NB4 (cell line): Measurements from ENCODE around the gene AACS.
"Not testable (repeated sequence)": the region's sequence is repeated elsewhere in the genome, so short reads cannot be mapped to it uniquely, and the experiment has no call there.

Experiments
- DNase-seq: peaks from one replicate; pipeline ENCODE4 v3.0.0; 2010; ENCODE audit warnings: low read depth
- H3K4me3 ChIP-seq: one replicate; pipeline ENCODE4 v1.5.1; 2011; ENCODE audit warnings: mild to moderate bottlenecking, low read depth, low read length, moderate library complexity
- MYC ChIP-seq: IDR thresholded peaks from 2 replicates; pipeline ENCODE4 v1.6.1; 2011; ENCODE audit warnings: low read depth, low read length
- POLR2A ChIP-seq: IDR thresholded peaks from 2 replicates; pipeline ENCODE4 v1.6.1; 2011; ENCODE audit warnings: mild to moderate bottlenecking; ENCODE audit not compliant: insufficient read length; ENCODE audit errors: extremely low read depth
- TF ChIP-seq, protein P1 (sequence below): IDR thresholded peaks from 2 replicates; pipeline ENCODE4 v1.6.1; 2011; ENCODE audit warnings: low read depth, low read length
- TF ChIP-seq, protein P2 (sequence below): IDR thresholded peaks from one replicate; pipeline ENCODE4 v1.5.1; 2012; ENCODE audit warnings: low read depth, low read length

AACS gene

DNA sequence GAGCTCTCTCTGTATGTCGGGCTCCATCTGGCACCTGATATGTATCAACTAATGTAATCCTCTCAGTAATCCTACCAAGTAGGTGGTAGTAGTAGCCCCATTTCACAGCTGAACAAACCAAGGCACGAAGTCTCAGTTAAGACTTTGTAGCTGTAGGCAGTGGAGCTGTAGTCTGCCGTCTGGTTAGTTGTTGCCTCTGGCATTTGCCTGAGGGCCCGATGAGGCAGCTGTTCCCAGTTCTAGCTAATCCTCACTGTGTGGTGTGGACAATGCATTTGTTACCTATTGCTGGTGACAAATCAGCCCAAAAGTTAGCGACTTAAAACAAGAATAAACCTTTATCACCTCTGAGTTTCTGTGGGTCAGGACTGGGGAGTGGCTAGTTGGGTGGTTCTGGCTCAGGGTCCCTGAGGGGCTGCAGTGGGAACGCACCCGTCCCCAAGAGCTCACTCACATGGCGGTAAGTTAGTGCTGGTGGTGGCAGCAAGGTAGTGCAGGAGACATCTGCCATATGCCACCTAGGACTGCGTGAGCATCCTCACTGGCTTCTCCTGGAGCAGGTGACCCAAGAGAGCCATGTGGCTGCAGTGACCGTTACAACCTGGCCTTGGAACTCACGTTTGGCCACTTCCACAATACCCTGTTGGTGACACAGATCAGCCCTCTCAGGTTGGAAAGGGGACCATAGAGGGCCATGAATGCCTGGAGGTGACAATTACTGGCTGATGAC is 5.6 kb downstream of the AACS start:
- DNase-seq: no peak
- no peak overlapping the region for H3K4me3 ChIP-seq
- no peak for TF ChIP-seq MYC
- TF ChIP-seq, protein P1, sequence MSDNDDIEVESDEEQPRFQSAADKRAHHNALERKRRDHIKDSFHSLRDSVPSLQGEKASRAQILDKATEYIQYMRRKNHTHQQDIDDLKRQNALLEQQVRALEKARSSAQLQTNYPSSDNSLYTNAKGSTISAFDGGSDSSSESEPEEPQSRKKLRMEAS: no peak

DNA sequence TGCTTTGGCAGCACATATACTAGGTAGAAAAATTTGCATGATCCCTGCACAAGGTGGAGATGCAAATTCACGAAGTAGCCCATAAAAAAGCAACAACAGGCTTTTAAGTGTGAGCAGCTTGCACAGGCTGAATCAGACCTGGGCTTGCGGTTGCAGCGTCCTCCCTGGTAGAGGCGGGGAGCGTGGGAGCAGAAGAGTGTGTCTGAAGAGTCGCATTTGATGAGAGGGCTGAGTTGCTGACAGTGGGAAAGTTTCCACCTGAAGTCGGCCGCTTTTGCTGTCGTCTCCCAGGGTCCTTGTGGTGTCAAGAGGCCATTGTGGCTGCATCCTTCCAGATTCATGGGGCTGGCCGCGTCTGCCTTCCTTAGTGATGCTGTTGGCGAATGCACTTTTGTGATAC is 6.2 kb downstream of the AACS start:
- DNase-seq: no peak
- no peak overlapping the region for H3K4me3 ChIP-seq
- no peak for TF ChIP-seq POLR2A
- no peak for TF ChIP-seq MYC
- TF ChIP-seq, protein P1: no peak
- TF ChIP-seq, protein P2, sequence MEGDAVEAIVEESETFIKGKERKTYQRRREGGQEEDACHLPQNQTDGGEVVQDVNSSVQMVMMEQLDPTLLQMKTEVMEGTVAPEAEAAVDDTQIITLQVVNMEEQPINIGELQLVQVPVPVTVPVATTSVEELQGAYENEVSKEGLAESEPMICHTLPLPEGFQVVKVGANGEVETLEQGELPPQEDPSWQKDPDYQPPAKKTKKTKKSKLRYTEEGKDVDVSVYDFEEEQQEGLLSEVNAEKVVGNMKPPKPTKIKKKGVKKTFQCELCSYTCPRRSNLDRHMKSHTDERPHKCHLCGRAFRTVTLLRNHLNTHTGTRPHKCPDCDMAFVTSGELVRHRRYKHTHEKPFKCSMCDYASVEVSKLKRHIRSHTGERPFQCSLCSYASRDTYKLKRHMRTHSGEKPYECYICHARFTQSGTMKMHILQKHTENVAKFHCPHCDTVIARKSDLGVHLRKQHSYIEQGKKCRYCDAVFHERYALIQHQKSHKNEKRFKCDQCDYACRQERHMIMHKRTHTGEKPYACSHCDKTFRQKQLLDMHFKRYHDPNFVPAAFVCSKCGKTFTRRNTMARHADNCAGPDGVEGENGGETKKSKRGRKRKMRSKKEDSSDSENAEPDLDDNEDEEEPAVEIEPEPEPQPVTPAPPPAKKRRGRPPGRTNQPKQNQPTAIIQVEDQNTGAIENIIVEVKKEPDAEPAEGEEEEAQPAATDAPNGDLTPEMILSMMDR: no peak

DNA sequence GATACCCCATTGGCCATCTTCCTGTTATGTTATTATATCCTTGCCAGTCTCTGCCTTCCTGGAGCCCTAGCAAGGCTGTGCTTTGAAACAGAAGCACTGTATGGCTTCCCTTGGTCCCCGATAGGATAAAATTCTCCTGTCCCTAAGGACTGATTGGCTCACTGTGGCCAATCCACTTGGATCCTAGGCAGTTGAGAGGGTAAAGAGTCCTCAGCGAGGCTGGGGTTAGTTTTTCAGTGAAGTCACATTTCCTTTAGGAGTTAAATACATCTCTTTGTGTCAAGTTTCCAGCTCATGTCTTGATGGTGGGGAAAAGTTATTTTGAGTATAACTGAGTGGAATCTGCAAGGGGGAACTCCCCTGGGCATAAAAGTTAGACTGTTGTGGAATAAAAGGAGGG is 7.3 kb downstream of the AACS start:
- DNase-seq: no peak
- TF ChIP-seq MYC: no peak
- TF ChIP-seq, protein P2: no peak
- H3K4me3 ChIP-seq: no peak overlapping the region

DNA sequence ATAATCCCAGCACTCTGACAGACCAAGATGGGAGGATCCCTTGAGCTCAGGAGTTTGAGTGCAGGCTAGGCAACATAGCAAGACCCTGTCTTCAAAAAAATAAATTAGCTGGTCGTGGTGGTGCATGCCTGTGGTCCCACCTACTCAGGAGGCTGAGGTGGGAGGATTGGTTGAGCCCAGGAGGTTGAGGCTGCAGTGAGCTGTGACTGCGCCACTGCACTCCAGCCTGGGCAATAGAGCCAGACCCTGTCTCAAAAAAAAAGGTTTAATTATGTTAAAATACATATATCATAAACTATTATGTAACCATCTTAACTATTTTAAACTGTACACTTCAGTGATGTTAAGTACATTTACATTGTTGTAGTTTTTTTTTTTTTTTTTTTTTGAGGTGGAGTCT is 9.1 kb downstream of the AACS start:
- not testable (repeated sequence) for DNase-seq, H3K4me3 ChIP-seq

DNA sequence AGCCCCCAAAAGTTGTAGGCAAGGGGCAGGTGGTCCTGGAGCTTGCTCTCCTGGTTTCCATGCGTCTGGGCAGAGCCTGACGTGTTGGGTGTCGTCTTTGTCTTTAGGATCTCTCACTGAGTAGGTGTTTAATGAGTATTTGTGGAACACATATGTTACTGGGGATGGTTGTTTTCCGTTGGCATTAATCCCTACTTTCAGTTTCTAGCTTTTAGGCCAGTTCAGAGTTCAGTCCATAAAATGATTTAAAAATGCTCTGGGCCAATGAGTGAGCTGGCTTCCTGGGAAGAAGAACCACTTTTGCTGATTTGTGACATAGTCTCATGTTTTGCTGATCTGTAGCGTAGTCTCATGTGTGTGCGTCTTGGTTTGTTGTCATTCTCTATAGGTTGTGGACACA is 10.9 kb downstream of the AACS start:
- TF ChIP-seq, protein P1: no peak
- TF ChIP-seq, protein P2: no peak
- TF ChIP-seq MYC (no peak), POLR2A (no peak)
- no peak overlapping the region for H3K4me3 ChIP-seq
- DNase-seq: no peak

DNA sequence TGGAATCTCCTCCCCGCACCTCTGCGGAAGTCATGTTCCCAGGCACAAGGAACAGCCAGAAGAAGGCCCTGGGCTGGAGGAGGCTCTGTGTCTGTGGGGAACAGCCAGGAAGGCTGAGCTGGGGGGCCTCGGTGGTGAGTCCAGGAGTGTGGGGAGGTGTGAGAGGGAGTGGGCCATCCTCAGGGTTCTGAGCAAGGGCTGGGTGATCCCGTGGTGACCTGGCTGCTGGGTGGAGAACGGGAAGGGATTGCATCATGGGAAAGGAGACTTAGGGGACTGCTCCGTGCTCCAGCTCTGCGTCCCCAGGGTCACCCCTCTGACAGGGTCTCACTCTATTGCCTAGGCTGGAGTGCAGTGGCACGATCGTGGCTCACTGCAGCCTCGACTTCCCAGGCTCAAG is 13.8 kb downstream of the AACS start:
- no peak for TF ChIP-seq MYC
- TF ChIP-seq POLR2A: no peak
- TF ChIP-seq, protein P1: no peak
- TF ChIP-seq, protein P2: no peak
- no peak for DNase-seq
- H3K4me3 ChIP-seq: no peak overlapping the region
